Prostate gland (tissue), 2 donors: ENCODE data around the gene DUS3L.

Experiments
- CTCF ChIP-seq, 4 experiments: fragments of 200-600 bp in 2 of 4; fragments of 450-650 bp in 2 of 4; sonication (generic) in 2 of 4; IDR thresholded peaks; 1 replicate in 3 of 4; 2 replicates in 1 of 4; pipeline ENCODE4 v1.5.1; 2016 to 2019; ENCODE audit warnings: antibody characterized with exemption in 4 of 4, mild to moderate bottlenecking in 2 of 4, moderate library complexity in 2 of 4
- POLR2AphosphoS5 ChIP-seq: sonication (generic); formaldehyde crosslinking; IDR thresholded peaks from one replicate; pipeline ENCODE4 v1.6.1; 2017; ENCODE audit warnings: antibody characterized with exemption

DNA sequence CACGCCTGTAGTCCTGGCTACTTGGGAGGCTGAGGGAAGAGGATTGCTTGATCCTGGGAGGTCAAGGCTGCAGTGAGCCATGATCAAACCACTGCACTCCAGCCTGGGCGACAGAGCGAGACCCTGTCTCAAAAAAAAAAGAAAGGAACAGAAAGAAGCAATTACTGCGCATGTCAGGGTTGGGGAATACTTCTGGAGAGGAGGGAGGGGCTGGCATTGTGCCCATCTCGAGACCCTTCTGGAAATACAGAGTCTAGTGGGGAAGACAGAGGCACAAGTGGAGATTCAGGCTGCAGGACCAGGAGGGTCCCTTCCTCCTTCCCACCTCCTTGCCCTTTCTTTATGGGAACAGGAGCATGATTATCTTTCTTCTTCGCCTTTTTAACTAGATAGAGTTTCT is 37.2 kb downstream of the DUS3L start:
- TF ChIP-seq POLR2AphosphoS5: no peak
- TF ChIP-seq CTCF (IDR thresholded peaks at IDR 0.05): no peak
